BLaER1 (cell line): ENCODE data around the gene ACSF3.
A peak's percentile ranks its signal among the peaks of the same experiment; 100 is the strongest.
"Not testable (repeated sequence)": the region's sequence is repeated elsewhere in the genome, so short reads cannot be mapped to it uniquely, and the experiment has no call there.

Experiments
- H3K27ac ChIP-seq: shearing (Covaris generic); formaldehyde crosslinking; 2 replicates; pipeline ENCODE4 v1.8.1; 2022
- H3K27me3 ChIP-seq: shearing (Covaris generic); formaldehyde crosslinking; 2 replicates; pipeline ENCODE4 v1.8.1; 2022
- H3K36me3 ChIP-seq: shearing (Covaris generic); formaldehyde crosslinking; 2 replicates; pipeline ENCODE4 v1.8.1; 2022
- H3K4me1 ChIP-seq: shearing (Covaris generic); formaldehyde crosslinking; 2 replicates; pipeline ENCODE4 v1.8.1; 2022
- H3K4me2 ChIP-seq: shearing (Covaris generic); formaldehyde crosslinking; 2 replicates; pipeline ENCODE4 v1.8.1; 2022
- H3K4me3 ChIP-seq: shearing (Covaris generic); formaldehyde crosslinking; 2 replicates; pipeline ENCODE4 v1.8.1; 2022
- H3K9ac ChIP-seq: shearing (Covaris generic); formaldehyde crosslinking; 2 replicates; pipeline ENCODE4 v1.8.1; 2022
- H3K9me3 ChIP-seq: shearing (Covaris generic); formaldehyde crosslinking; 2 replicates; pipeline ENCODE4 v1.8.1; 2022
- H4K20me1 ChIP-seq: shearing (Covaris generic); formaldehyde crosslinking; 2 replicates; pipeline ENCODE4 v1.8.1; 2022
- Cebpa-rat ChIP-seq: shearing (Covaris generic); IDR thresholded peaks from 2 replicates; pipeline ENCODE4 v1.8.1; 2022

Gene ACSF3

GRCh38 chr16:89178453-89179147, 84.9 kb downstream of the ACSF3 start:
- H3K4me3 ChIP-seq: no peak overlapping the region
- H3K9ac ChIP-seq: no peak overlapping the region
- peaks cover 83% of the 10 kb centered on the region for H3K4me1 ChIP-seq
- H3K27me3 ChIP-seq: 0 out of 2 replicates have a peak, but pooled peaks cover 3% of the 10 kb centered on the region
- H3K4me2 ChIP-seq: no peak overlapping the region
- H3K9me3 ChIP-seq: no peaks in the 10 kb centered on the region
- no peaks in the 10 kb centered on the region for H3K36me3 ChIP-seq
- H3K27ac ChIP-seq: 0 out of 2 replicates have a peak overlapping the region, but pooled peaks have one; percentile 3
- no peaks in the 10 kb centered on the region for H4K20me1 ChIP-seq
- no peak for TF ChIP-seq Cebpa-rat

- no peaks in the 10 kb centered on the region for H3K9me3 ChIP-seq
- 0 out of 2 replicates have a peak overlapping the region, but pooled peaks have one; percentile 12 for H3K4me2 ChIP-seq
- H3K27me3 ChIP-seq: 0 out of 2 replicates have a peak, but pooled peaks cover 8% of the 10 kb centered on the region
- H3K9ac ChIP-seq: no peak overlapping the region
- no peak for TF ChIP-seq Cebpa-rat
- H3K4me3 ChIP-seq: no peak overlapping the region
- 0 out of 2 replicates have a peak overlapping the region, but pooled peaks have one; percentile 3 for H3K27ac ChIP-seq
- peaks cover 83% of the 10 kb centered on the region for H3K4me1 ChIP-seq
- no peaks in the 10 kb centered on the region for H3K36me3 ChIP-seq
- H4K20me1 ChIP-seq: no peaks in the 10 kb centered on the region
Observed at GRCh38 chr16:89179148-89179484, 85.5 kb downstream of the ACSF3 start.

GRCh38 chr16:89179656-89180315, 86.1 kb downstream of the ACSF3 start:
- H4K20me1 ChIP-seq: no peaks in the 10 kb centered on the region

GRCh38 chr16:89183463-89183862, 89.8 kb downstream of the ACSF3 start:
- H3K4me1 ChIP-seq: peaks cover 47% of the 10 kb centered on the region
- no peak overlapping the region for H3K4me3 ChIP-seq
- H3K9ac ChIP-seq: 0 out of 2 replicates have a peak overlapping the region, but pooled peaks have one; percentile 15
- 0 out of 2 replicates have a peak overlapping the region, but pooled peaks have one; percentile 26 for H3K4me2 ChIP-seq
- no peaks in the 10 kb centered on the region for H4K20me1 ChIP-seq
- 0 out of 2 replicates have a peak, but pooled peaks cover 11% of the 10 kb centered on the region for H3K27me3 ChIP-seq
- no peaks in the 10 kb centered on the region for H3K36me3 ChIP-seq
- H3K27ac ChIP-seq: no peak overlapping the region
- TF ChIP-seq Cebpa-rat: no peak
- H3K9me3 ChIP-seq: no peaks in the 10 kb centered on the region

More at GRCh38 chr16:89179656-89180315, 86.1 kb downstream of the ACSF3 start:
- Histone ChIP-seq H3K36me3 (no peaks in the 10 kb centered on the region), H3K9me3 (no peaks in the 10 kb centered on the region), H3K4me1 (peaks cover 80% of the 10 kb centered on the region), H3K27me3 (0 out of 2 replicates have a peak, but pooled peaks cover 11% of the 10 kb centered on the region), H3K27ac (0 out of 2 replicates have a peak overlapping the region, but pooled peaks have one; percentile 3), H3K4me2 (0 out of 2 replicates have a peak overlapping the region, but pooled peaks have one; percentile 25), H3K4me3 (no peak overlapping the region), H3K9ac (no peak overlapping the region)
- no peak for TF ChIP-seq Cebpa-rat

GRCh38 chr16:89183975-89184676, 90.5 kb downstream of the ACSF3 start:
- H4K20me1 ChIP-seq: no peaks in the 10 kb centered on the region
- no peak for TF ChIP-seq Cebpa-rat
- H3K9me3 ChIP-seq: no peaks in the 10 kb centered on the region
- H3K27me3 ChIP-seq: 0 out of 2 replicates have a peak, but pooled peaks cover 11% of the 10 kb centered on the region
- 0 out of 2 replicates have a peak overlapping the region, but pooled peaks have one; percentile 15 for H3K9ac ChIP-seq
- no peak overlapping the region for H3K4me3 ChIP-seq
- peak overlapping the region; percentile 26; the same call in 1 of the 2 replicates for H3K4me2 ChIP-seq
- H3K4me1 ChIP-seq: peaks cover 42% of the 10 kb centered on the region
- H3K36me3 ChIP-seq: no peaks in the 10 kb centered on the region
- no peak overlapping the region for H3K27ac ChIP-seq

- Histone ChIP-seq H3K4me3 (no peak overlapping the region), H3K36me3 (no peaks in the 10 kb centered on the region), H3K9ac (no peak overlapping the region), H3K27me3 (0 out of 2 replicates have a peak, but pooled peaks cover 11% of the 10 kb centered on the region), H4K20me1 (peaks cover 5% of the 10 kb centered on the region), H3K4me2 (no peak overlapping the region), H3K9me3 (no peaks in the 10 kb centered on the region), H3K4me1 (peaks cover 37% of the 10 kb centered on the region), H3K27ac (no peak overlapping the region)
- no peak for TF ChIP-seq Cebpa-rat
Observed at GRCh38 chr16:89184677-89184932, 91.0 kb downstream of the ACSF3 start.

- H3K4me1 ChIP-seq: peaks cover 32% of the 10 kb centered on the region
- no peak overlapping the region for H3K9ac ChIP-seq
- H3K4me3 ChIP-seq: no peak overlapping the region
- H3K27me3 ChIP-seq: 0 out of 2 replicates have a peak, but pooled peaks cover 11% of the 10 kb centered on the region
- no peak overlapping the region for H3K27ac ChIP-seq
- TF ChIP-seq Cebpa-rat: no peak
- no peaks in the 10 kb centered on the region for H3K9me3 ChIP-seq
- H3K36me3 ChIP-seq: no peaks in the 10 kb centered on the region
- H3K4me2 ChIP-seq: no peak overlapping the region
- H4K20me1 ChIP-seq: peaks cover 8% of the 10 kb centered on the region
Observed at GRCh38 chr16:89184933-89185794, 91.5 kb downstream of the ACSF3 start.

GRCh38 chr16:89185887-89186592, 92.4 kb downstream of the ACSF3 start:
- not testable (repeated sequence) for H3K4me3 ChIP-seq, H3K36me3 ChIP-seq, H3K9me3 ChIP-seq, H3K27ac ChIP-seq, H4K20me1 ChIP-seq, H3K4me2 ChIP-seq, H3K9ac ChIP-seq
- Histone ChIP-seq H3K27me3 (0 out of 2 replicates have a peak, but pooled peaks cover 11% of the 10 kb centered on the region), H3K4me1 (peaks cover 26% of the 10 kb centered on the region)

- not testable (repeated sequence) for H3K4me2 ChIP-seq, H3K9me3 ChIP-seq, H3K4me3 ChIP-seq, H3K27ac ChIP-seq, H3K36me3 ChIP-seq, H3K9ac ChIP-seq
- 0 out of 2 replicates have a peak, but pooled peaks cover 11% of the 10 kb centered on the region for H3K27me3 ChIP-seq
- peaks cover 12% of the 10 kb centered on the region for H4K20me1 ChIP-seq
- peaks cover 28% of the 10 kb centered on the region for H3K4me1 ChIP-seq
Observed at GRCh38 chr16:89186593-89187031, 93.0 kb downstream of the ACSF3 start.
